Lower lobe of right lung (tissue), 2 donors: ENCODE data around the gene JAG2. TPM values are rescaled to one million over a fixed set of nuclear protein-coding genes. Genes with fewer than 3 reads are reported as not detected.

Experiments used
- ATAC-seq, 2 donors: fragments of 200-7000 bp; cut with Tn5 transposase; one replicate each; pipeline ENCODE4 v1.9.1; 2020 to 2022; ENCODE audit warnings: mild to moderate bottlenecking in 2 of 2, moderate library complexity in 2 of 2
- DNase-seq: peaks from one replicate; pipeline ENCODE4 v3.0.0-alpha.2; 2020
- H3K27ac ChIP-seq: fragments of 200-600 bp; one replicate; pipeline ENCODE4 v1.8.0; 2022
- H3K27me3 ChIP-seq: fragments of 200-600 bp; one replicate; pipeline ENCODE4 v1.8.0; 2022; ENCODE audit warnings: low read depth
- H3K36me3 ChIP-seq: fragments of 200-600 bp; one replicate; pipeline ENCODE4 v1.8.0; 2022; ENCODE audit warnings: mild to moderate bottlenecking
- H3K4me1 ChIP-seq: fragments of 200-600 bp; one replicate; pipeline ENCODE4 v1.8.0; 2022
- H3K4me3 ChIP-seq: fragments of 200-600 bp; one replicate; pipeline ENCODE4 v1.8.0; 2022; ENCODE audit warnings: mild to moderate bottlenecking
- H3K9me3 ChIP-seq: fragments of 200-600 bp; one replicate; pipeline ENCODE4 v1.8.0; 2022
- CTCF ChIP-seq: fragments of 200-600 bp; IDR thresholded peaks from one replicate; pipeline ENCODE4 v1.8.0; 2022; ENCODE audit warnings: antibody characterized with exemption, mild to moderate bottlenecking
- intact Hi-C: fragments of 100-400 bp; cut with DNase I; formaldehyde crosslinking; loops from one replicate; pipeline ENCODE4 v1.11.0; 2022
- total RNA-seq: library from RNA; stranded (reverse); fragmentation: NEBNext Ultra II Directional; extraction: Animal tissue kit (Norgen Biotek cat#: 25700); gene quantifications from one replicate; pipeline ENCODE4 v1.2.1, GENCODE V29; 2021
- donor health status: DM: no; HTN: yes; CAD: no; lungs with severe emphysema.

JAG2 gene
- total RNA-seq, 1 donor from 2014 or later = 29.2 TPM

- no peaks in the 10 kb centered on the region for H3K9me3 ChIP-seq
- DNase-seq (no peak), ATAC-seq (no peak)
- intact Hi-C loops = no loop called here
- no peak overlapping the region for H3K4me3 ChIP-seq
- no peak for TF ChIP-seq CTCF
- H3K27me3 ChIP-seq = peaks cover 2% of the 10 kb centered on the region
- peaks cover 14% of the 10 kb centered on the region for H3K4me1 ChIP-seq
- no peak overlapping the region for H3K27ac ChIP-seq
- H3K36me3 ChIP-seq = no peaks in the 10 kb centered on the region
Measured at GRCh38 chr14:105161309-105161708, 7.3 kb downstream of the JAG2 start.

- no peaks in the 10 kb centered on the region for H3K27me3 ChIP-seq
- H3K4me3 ChIP-seq = no peak overlapping the region
- intact Hi-C loops = no loop called here
- DNase-seq = no peak
- no peak for TF ChIP-seq CTCF
- no peaks in the 10 kb centered on the region for H3K36me3 ChIP-seq
- H3K9me3 ChIP-seq = no peaks in the 10 kb centered on the region
- no peak overlapping the region for H3K27ac ChIP-seq
- H3K4me1 ChIP-seq = peaks cover 9% of the 10 kb centered on the region
- no peak for ATAC-seq
Measured at GRCh38 chr14:105160776-105161175, 7.8 kb downstream of the JAG2 start.

- ATAC-seq (no peak), DNase-seq (no peak)
- Histone ChIP-seq H3K36me3 (no peaks in the 10 kb centered on the region), H3K9me3 (no peaks in the 10 kb centered on the region), H3K4me3 (no peak overlapping the region), H3K4me1 (no peaks in the 10 kb centered on the region), H3K27me3 (no peaks in the 10 kb centered on the region), H3K27ac (no peak overlapping the region)
- TF ChIP-seq CTCF = no peak
- intact Hi-C loops = no loop called here
Measured at GRCh38 chr14:105159344-105159743, 9.2 kb downstream of the JAG2 start.

DNA sequence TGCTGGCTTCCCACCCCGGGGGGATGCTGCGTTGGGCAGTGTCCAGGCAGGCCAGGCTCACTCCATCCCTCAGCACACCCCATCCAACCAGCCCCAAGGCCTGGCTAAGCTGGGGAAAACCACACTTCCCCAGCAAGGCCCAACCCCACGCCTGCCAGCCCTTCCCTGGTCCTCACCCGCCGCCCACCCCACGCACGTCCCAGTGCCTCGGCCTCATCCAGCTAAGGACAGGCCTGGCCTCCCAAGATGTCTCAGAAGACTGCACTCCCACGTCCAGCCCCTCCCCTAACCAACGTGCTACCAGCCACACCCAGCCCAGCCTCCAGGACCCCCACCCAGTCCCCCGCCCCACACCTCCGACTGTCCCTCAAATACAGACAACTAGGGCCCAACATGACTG, 9.8 kb downstream of the JAG2 start:
- H3K9me3 ChIP-seq = no peaks in the 10 kb centered on the region
- DNase-seq (no peak), ATAC-seq (no peak)
- intact Hi-C loops = no loop called here
- H3K36me3 ChIP-seq = no peaks in the 10 kb centered on the region
- no peak overlapping the region for H3K4me3 ChIP-seq
- H3K27me3 ChIP-seq = no peaks in the 10 kb centered on the region
- no peak for TF ChIP-seq CTCF
- H3K4me1 ChIP-seq = no peaks in the 10 kb centered on the region
- H3K27ac ChIP-seq = no peak overlapping the region

- Histone ChIP-seq H3K4me1 (peaks cover 5% of the 10 kb centered on the region), H3K36me3 (no peaks in the 10 kb centered on the region), H3K27ac (no peak overlapping the region), H3K9me3 (no peaks in the 10 kb centered on the region), H3K4me3 (no peak overlapping the region), H3K27me3 (no peaks in the 10 kb centered on the region)
- no peak for ATAC-seq
- intact Hi-C loops = no loop called here
- TF ChIP-seq CTCF = no peak
- DNase-seq = no peak
Measured at GRCh38 chr14:105157872-105158271, 10.7 kb downstream of the JAG2 start.
